NCI-H446 treated with DMSO at 0.1 percent for 48 hours (cell line): ENCODE measurements around the gene MAPK12.

Experiments used
- DNase-seq: peaks from one replicate; lab custom pipeline; 2025; lab: John Stamatoyannopoulos, UW

The MAPK12 gene

DNA sequence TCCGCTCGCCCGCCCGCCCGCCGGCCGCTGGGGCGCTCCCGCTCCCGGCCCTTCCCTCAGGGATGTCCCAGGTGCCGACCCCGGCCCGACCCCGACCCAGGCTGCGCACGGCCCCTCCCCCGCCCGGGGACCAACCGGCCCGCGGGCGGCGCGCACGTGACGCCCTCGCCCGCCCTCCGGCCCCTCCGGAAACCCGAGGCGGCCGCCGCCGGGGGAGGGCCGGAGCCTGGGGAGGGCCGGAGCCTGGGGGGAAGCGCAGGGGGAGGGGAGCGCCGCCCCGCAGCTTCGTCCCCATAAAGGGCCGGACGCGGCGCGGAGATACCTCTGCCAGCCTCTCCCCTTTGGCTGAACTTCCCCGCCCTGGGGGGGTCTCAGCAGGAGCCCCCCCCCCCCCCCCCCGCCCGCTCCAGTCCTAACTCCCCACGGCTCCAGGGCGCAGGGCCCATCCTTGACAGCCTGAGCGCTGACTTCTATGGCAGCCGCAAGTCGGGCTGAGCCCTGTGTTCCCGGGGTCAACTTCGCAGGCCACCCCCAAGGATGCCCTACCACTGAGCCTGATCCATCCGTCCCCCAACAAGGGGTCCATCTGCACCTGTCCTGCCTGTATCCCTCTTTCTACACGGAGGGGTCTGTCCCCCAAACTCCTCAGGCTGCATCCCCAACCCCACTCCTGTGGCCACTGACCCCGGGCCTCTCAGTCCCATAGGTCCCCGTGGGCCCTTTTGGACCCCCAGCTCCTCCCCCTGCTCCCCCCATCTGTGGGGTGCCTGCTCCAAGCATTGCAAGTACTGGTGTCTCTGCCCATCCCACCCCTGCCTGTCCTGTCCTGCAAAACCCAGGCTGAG is at the start of gene MAPK12:
Gene MAPK12, minus strand, starts transcription at position 69 of the 845 bp plus-strand sequence. CDS start 174 bp downstream, outside the sequence.
- no peak for DNase-seq

- no peak for DNase-seq
These were observed 49.5 kb upstream of the MAPK12 start for GRCh38 chr22:50310949-50311444.

- no peak for DNase-seq
These were observed 48.7 kb upstream of the MAPK12 start for GRCh38 chr22:50310031-50310722.

GRCh38 chr22:50309601-50309991 is 48.1 kb upstream of the MAPK12 start:
- no peak for DNase-seq

DNA sequence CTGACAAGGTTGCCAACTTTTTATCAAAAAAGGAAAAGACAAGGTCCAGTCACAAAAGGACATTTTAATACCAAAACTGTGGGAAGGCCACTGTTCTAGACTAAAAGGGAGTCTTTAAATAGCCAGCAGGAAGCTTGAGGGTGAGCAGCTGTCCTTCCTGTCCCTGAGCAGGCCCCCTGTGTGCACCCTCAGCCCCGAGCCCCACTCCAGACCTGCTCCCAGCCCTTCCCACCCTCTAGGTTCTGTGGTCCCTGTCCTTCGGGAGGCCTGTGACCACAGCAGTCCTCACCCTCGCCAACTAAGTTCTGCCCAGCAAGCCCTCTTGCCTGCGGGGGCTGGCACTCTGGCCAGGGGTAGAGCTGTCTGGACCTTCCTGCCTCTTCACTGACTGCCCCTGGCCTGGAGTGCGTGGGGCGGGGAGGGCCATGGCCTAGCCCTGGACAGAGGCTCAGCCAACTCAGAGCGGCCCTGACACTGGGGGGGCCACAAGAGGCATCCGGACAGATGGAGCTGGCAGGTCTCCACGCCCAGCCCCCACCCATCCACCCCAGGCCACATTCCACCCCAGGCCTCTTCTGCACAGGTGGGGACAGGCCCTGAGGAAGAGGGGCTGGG is 47.6 kb upstream of the MAPK12 start:
- DNase-seq, result no peak

DNA sequence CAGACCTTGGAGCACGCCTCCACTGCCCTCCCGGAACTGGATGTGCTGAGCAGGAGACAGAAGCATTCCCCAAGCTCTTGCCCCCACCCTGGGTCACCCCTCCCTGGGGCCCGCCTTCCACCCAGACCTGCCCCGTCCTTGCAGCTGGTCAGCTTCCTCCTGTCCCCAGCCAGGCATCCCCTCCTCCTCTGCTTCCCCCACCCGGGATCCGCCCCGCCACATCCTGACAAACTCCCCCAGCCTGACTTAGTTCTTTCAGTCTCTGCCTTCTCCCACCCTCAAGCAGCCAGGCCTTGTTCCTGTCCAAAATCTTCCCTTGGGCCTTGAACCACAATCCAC is 47.1 kb upstream of the MAPK12 start:
- no peak for DNase-seq

DNA sequence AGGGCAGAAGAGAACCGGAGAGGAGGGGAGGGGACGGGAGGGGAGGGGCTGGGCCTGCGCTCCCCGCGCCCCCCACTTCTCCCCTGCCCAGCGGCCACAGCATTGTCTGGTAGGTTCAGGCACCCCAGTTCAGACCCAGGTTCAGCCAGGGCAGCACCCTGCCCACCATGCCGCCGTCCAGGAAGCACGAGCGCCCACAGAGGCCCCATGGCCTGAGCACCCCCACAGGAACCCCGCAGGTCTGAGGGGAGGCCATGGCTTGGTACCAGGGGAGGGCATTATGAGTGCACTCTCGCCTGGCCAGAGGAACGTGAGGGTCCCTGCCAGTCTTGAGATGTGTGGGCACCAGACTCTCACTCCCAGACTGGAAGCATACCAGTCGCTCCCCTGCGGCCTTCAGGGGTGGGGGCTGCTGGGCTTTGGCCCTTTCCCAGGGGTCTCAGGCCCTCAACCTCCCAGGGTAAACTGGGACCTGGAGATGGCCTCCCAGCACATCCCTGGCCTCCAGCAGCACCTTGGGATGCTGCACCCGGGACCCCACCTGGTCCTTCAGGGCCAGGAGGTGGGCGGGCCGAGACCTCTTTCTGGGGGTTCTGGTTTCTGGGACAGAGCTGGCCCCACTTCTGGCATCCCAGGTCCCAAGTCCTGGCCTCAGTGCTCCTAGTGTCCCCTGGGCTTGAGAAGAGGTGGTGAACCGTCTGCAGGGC is 46.6 kb upstream of the MAPK12 start:
- no peak for DNase-seq

DNA sequence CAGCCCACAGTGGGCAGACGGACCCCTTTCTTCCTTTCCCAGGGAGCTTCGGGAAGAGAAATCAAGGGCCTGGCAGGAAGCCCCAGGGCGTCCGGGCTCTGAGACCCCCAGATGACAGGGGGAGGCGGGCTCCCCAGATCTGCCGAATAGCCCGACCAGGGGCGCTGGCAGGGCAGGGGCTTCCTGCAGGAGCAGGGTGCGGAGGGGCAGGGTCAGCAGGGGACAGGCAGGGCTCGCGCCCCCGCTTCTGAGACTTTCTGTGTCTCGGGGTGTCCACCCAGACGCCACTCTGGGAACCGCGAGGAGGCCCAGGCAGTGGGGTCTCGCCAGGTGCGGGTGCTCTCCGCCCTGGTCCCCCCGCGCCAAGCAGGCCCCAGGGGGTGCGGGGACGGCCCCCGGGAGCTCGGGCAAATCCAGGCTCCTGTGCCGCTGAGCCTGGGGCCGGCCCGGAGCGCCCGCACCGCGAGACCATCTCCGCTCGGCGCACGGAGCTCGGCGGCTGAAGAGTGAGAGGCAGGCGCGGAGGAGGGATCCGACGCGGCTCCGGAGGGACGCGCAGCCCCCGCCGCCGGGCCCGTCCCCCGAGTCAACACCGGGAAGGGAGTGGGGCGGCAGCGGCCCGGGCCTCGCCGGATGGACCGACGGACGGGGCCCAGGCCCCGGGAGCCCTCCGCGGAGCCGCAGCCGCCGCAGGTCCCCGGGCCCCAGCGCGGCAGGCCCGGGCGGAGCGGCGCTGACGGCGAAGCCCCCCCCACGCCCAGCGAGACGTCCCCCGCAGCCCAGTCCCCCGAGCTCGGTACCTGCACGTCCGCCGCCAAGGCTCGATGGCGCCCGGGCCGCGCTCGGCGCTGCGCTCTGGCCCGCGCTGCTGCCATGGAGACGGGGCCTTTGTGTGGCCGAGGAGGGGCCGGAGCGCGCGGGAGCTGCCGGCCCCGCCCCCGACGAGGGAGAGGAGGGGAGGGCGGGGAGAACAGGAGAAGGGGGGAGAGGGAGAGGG is 45.6 kb upstream of the MAPK12 start, which contains the start of gene PLXNB2:
Gene PLXNB2, minus strand, starts transcription at position 894 of the 997 bp plus-strand sequence. CDS start 17,062 bp downstream, outside the sequence.
- peak; percentile 47 for DNase-seq

DNA sequence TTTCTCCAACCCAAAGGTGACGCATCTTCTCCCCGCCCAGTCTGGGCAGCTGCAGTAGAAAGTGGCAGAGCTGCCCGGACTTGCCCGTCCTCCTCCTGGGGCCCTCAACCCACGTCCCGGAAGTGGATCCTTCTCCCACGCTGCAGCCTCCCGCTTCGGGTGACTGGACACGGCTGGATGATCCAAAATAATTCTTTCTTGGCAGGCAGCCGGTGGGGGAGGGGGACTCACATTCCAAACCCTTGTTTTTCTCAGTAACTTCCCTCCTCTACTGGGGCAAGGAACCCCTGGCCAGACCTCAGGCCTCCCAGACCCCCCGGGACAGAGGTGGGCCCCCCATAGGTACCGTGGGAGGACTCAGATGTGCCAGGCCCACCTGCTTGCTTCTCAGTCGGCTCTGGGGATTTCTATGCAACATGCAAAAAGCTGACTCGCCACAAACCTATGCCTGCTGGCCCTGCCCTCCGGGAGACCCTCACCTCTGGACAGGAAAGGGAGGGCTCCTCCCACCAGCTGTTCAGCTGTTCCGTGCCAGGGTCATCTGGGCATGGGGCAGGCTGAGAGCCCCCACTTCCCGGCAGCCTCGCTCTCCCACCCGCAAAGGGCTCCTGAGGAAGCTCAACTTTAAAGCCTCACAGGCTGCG is 44.6 kb upstream of the MAPK12 start:
- peak; percentile 88 for DNase-seq

- no peak for DNase-seq
These were observed 44.0 kb upstream of the MAPK12 start for GRCh38 chr22:50305393-50305922.

- DNase-seq, result peak; percentile 88
These were observed 43.3 kb upstream of the MAPK12 start for GRCh38 chr22:50304528-50305392.

DNA sequence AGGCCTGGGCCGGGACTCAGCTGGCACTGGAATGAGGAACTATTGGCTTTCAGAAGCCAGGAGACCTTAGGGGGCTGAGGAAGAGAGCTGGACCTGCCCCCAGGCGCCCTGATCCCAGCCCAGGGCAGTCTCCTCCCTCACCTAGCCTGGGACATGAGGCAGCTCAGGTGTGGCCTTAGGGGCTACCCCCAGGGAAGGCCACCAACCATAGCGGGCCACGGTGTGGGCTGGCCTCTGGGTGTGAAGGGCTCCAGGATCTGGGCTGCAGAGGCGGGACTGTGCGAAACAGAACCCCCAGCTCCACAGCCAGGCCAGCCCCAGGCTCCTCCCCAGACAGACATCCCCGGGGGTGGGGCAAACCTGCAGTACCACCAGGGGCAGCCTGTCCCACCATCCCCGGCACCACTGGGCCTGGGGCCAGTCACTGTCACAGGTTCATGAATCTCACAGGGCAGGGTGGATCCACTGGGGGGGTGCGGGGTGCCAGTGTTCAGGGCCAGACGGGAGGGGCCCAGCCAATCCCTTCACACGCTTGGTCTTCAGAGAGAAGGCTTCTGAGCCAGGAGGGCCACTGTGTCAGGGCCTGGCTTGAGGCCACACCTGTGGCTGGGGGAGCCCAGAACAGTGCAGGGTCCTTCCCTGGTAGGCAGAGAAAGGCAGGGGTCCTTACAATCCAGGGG is 42.5 kb upstream of the MAPK12 start:
- DNase-seq, result no peak

DNA sequence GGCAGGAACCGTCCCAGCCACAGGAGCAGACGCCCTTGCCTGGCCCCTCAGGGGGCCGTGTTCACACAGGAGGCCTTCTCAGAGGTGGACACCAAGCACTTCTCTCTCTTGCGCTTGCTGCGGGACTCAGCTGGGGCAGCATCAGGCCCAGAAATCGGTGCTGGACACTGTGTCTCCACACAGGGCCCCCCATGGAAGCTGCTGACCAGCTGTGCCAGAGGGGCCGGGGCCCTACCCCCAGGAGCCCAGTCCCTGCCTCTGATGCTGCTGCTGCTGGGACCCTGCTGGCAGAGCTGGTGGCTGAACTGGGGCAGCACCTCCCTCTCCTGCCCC is 42.0 kb upstream of the MAPK12 start:
- DNase-seq, result no peak

DNA sequence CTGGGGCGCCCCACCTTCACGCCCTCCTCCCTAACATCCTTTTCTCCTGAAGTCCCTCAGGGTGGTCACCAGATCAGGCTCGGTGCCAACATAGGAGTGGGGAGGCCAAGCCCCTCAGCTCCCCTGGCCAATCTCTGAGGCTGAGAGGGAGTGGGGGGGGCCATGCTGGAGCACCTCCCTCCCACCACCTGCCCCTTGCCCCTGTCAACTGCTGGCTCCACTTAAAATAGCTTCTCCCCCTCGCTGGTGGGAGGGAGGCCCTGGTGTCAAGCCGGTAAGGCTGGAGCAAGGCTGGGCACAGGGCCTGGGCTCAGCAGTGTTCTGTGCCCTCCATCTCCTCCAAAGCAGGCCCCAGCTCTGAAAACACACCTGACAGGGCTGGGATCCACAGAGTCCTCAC is 41.1 kb upstream of the MAPK12 start:
- no peak for DNase-seq

- no peak for DNase-seq
These were observed 40.6 kb upstream of the MAPK12 start for GRCh38 chr22:50302041-50302541.

GRCh38 chr22:50301581-50301991 is 40.1 kb upstream of the MAPK12 start:
- DNase-seq, result no peak

- DNase-seq, result no peak
These were observed 39.3 kb upstream of the MAPK12 start for GRCh38 chr22:50300620-50301257.
